ENCODE results near the gene JTB.

Gene JTB

GRCh38 chr1:153956997-153957715 lies 20.3 kb downstream of the JTB start:
- TF ChIP-seq MAX (IDR thresholded peaks at IDR 0.05) (no peak), TEAD4 (IDR thresholded peaks at IDR 0.05) (no peak), YY1 (IDR thresholded peaks at IDR 0.05; ENCODE audit: low read depth) (no peak), RAD21 (IDR thresholded peaks at IDR 0.05; ENCODE audit: low read depth) (no peak), TAF1 (IDR thresholded peaks at IDR 0.05; ENCODE audit: low read depth) (no peak), USF1 (IDR thresholded peaks at IDR 0.05) (no peak), CREB1 (IDR thresholded peaks at IDR 0.05; ENCODE audit: low read depth) (no peak), TCF12 (IDR thresholded peaks at IDR 0.05; ENCODE audit: low read depth) (no peak), ZBTB7A (IDR thresholded peaks at IDR 0.05; ENCODE audit: low read depth) (no peak), EP300 (IDR thresholded peaks at IDR 0.05; ENCODE audit: borderline replicate concordance) (no peak), FOXM1 (IDR thresholded peaks at IDR 0.05; ENCODE audit: borderline replicate concordance, low read depth) (no peak), EGR1 (IDR thresholded peaks at IDR 0.05) (no peak), NFIC (IDR thresholded peaks at IDR 0.05) (no peak), REST (IDR thresholded peaks at IDR 0.05; ENCODE audit: low read depth) (no peak), CEBPB (IDR thresholded peaks at IDR 0.05) (no peak)

- no peak for TF ChIP-seq EP300 (IDR thresholded peaks at IDR 0.05; ENCODE audit: borderline replicate concordance)
- no peak for TF ChIP-seq TCF12 (IDR thresholded peaks at IDR 0.05; ENCODE audit: low read depth)
- no peak for TF ChIP-seq EGR1 (IDR thresholded peaks at IDR 0.05)
- TF ChIP-seq CEBPB (IDR thresholded peaks at IDR 0.05), result no peak
- TF ChIP-seq USF1 (IDR thresholded peaks at IDR 0.05), result no peak
Measured at GRCh38 chr1:153954826-153955225, 22.6 kb downstream of the JTB start.

- TF ChIP-seq EP300 (IDR thresholded peaks at IDR 0.05; ENCODE audit: borderline replicate concordance) (no peak), CEBPB (IDR thresholded peaks at IDR 0.05) (no peak), TCF12 (IDR thresholded peaks at IDR 0.05; ENCODE audit: low read depth) (no peak), ZBTB7A (IDR thresholded peaks at IDR 0.05; ENCODE audit: low read depth) (no peak), REST (IDR thresholded peaks at IDR 0.05; ENCODE audit: low read depth) (no peak), NFIC (IDR thresholded peaks at IDR 0.05) (no peak), EGR1 (IDR thresholded peaks at IDR 0.05) (no peak), TAF1 (IDR thresholded peaks at IDR 0.05; ENCODE audit: low read depth) (no peak), MAX (IDR thresholded peaks at IDR 0.05) (no peak), FOXM1 (IDR thresholded peaks at IDR 0.05; ENCODE audit: borderline replicate concordance, low read depth) (no peak), CREB1 (IDR thresholded peaks at IDR 0.05; ENCODE audit: low read depth) (no peak)
Measured at GRCh38 chr1:153953859-153954365, 23.6 kb downstream of the JTB start.

GRCh38 chr1:153951801-153952200 lies 25.7 kb downstream of the JTB start:
- no peak for TF ChIP-seq YY1 (IDR thresholded peaks at IDR 0.05; ENCODE audit: low read depth)
- TF ChIP-seq MAX (IDR thresholded peaks at IDR 0.05), result no peak
- TF ChIP-seq TEAD4 (IDR thresholded peaks at IDR 0.05), result no peak
- TF ChIP-seq TCF12 (IDR thresholded peaks at IDR 0.05; ENCODE audit: low read depth), result no peak
- no peak for TF ChIP-seq EP300 (IDR thresholded peaks at IDR 0.05; ENCODE audit: borderline replicate concordance)
- TF ChIP-seq TAF1 (IDR thresholded peaks at IDR 0.05; ENCODE audit: low read depth), result no peak
- no peak for TF ChIP-seq CEBPB (IDR thresholded peaks at IDR 0.05)

GRCh38 chr1:153951183-153951582 lies 26.3 kb downstream of the JTB start:
- TF ChIP-seq RAD21 (IDR thresholded peaks at IDR 0.05; ENCODE audit: low read depth), result no peak
- no peak for TF ChIP-seq TEAD4 (IDR thresholded peaks at IDR 0.05)
- TF ChIP-seq MAX (IDR thresholded peaks at IDR 0.05), result no peak
- TF ChIP-seq EP300 (IDR thresholded peaks at IDR 0.05; ENCODE audit: borderline replicate concordance), result no peak
- TF ChIP-seq EGR1 (IDR thresholded peaks at IDR 0.05), result no peak
